PC-9 (cell line): Measurements from ENCODE around the gene ANKRD26. TPM values are rescaled to one million over a fixed set of nuclear protein-coding genes. Genes with fewer than 3 reads are reported as not detected.

ENCODE experiments used
- BruUV-seq: library from RNA; stranded (reverse); fragments of 400-500 nt; replicated peaks from 2 replicates; lab custom pipeline; 2021; lab: Mats Ljungman, UMichigan
- CTCF ChIA-PET: fragments of 300-600 bp; sonication (Branson Sonifier 250); formaldehyde crosslinking; loops from one replicate; lab custom pipeline; 2022; ENCODE audit warnings: antibody characterized with exemption; lab: Charles Lee
- POLR2A ChIA-PET: fragments of 300-600 bp; sonication (Branson Sonifier 250); formaldehyde crosslinking; loops from one replicate; lab custom pipeline; 2022; ENCODE audit warnings: antibody characterized with exemption; ENCODE audit not compliant: unreplicated experiment; lab: Charles Lee
- DNase-seq, 2 experiments: peaks; one replicate each; pipeline versions ENCODE4 v3.0.0 to v3.0.0-alpha.2; 2015 to 2022; ENCODE audit warnings: mixed read lengths in 1 of 2
- H2AFZ ChIP-seq: fragments of 200-600 bp; sonication (generic); 2 replicates; pipeline ENCODE4 v1.8.1; 2017; ENCODE audit warnings: antibody characterized with exemption
- H3F3A ChIP-seq: fragments of 200-600 bp; sonication (generic); 2 replicates; pipeline ENCODE4 v1.8.1; 2017; ENCODE audit warnings: antibody characterized with exemption, mild to moderate bottlenecking, low read depth; ENCODE audit not compliant: insufficient read depth
- H3K27ac ChIP-seq: fragments of 200-600 bp; sonication (generic); 2 replicates; pipeline ENCODE4 v1.6.1; 2016; ENCODE audit warnings: mixed run types
- H3K27me3 ChIP-seq: fragments of 200-600 bp; sonication (generic); 2 replicates; pipeline ENCODE4 v1.6.1; 2016; ENCODE audit warnings: low read depth, mixed run types; ENCODE audit not compliant: insufficient read depth
- H3K36me3 ChIP-seq: fragments of 200-600 bp; sonication (generic); 2 replicates; pipeline ENCODE4 v1.6.1; 2016; ENCODE audit warnings: low read depth, mixed run types
- H3K4me1 ChIP-seq: fragments of 200-600 bp; sonication (generic); replicated peaks from 2 replicates; pipeline ENCODE4 v1.6.1; 2016; ENCODE audit warnings: mixed run types; ENCODE audit not compliant: insufficient read depth
- H3K4me2 ChIP-seq: fragments of 200-600 bp; sonication (generic); 2 replicates; pipeline ENCODE4 v1.6.1; 2017; ENCODE audit warnings: mixed run types
- H3K4me3 ChIP-seq: fragments of 200-600 bp; sonication (generic); 2 replicates; pipeline ENCODE4 v1.6.1; 2016; ENCODE audit warnings: mixed run types
- H3K79me2 ChIP-seq: fragments of 200-600 bp; sonication (generic); 2 replicates; pipeline ENCODE4 v1.6.1; 2017; ENCODE audit warnings: low read depth, mixed run types
- H3K9me2 ChIP-seq: fragments of 200-600 bp; sonication (generic); 2 replicates; pipeline ENCODE4 v1.8.1; 2017; ENCODE audit warnings: mild to moderate bottlenecking; ENCODE audit not compliant: insufficient read depth
- H3K9me3 ChIP-seq: fragments of 200-600 bp; sonication (generic); 2 replicates; pipeline ENCODE4 v1.8.1; 2016; ENCODE audit warnings: low read depth; ENCODE audit not compliant: insufficient read depth
- H4K20me1 ChIP-seq: fragments of 200-600 bp; sonication (generic); 2 replicates; pipeline ENCODE4 v1.8.1; 2017; ENCODE audit not compliant: insufficient read depth
- EZH2 ChIP-seq: fragments of 200-600 bp; sonication (generic); IDR thresholded peaks from 2 replicates; pipeline ENCODE4 v1.8.0; 2017; ENCODE audit warnings: antibody characterized with exemption, low read depth
- intact Hi-C: fragments of 100-400 bp; cut with micrococcal nuclease; formaldehyde crosslinking; loops from one replicate; pipeline ENCODE4 v1.10.0; 2022; ENCODE audit not compliant: unreplicated experiment
- total RNA-seq: library from RNA; stranded (reverse); gene quantifications from 2 replicates; pipeline ENCODE4 v1.2.3, GENCODE V29; 2021
- TF ChIP-seq, protein P1 (sequence below): fragments of 200-600 bp; sonication (generic); conservative IDR thresholded peaks from 2 replicates; pipeline ENCODE4 v1.6.1; 2017; ENCODE audit warnings: mixed run types, antibody characterized with exemption, mild to moderate bottlenecking, moderate library complexity

The ANKRD26 gene
- total RNA-seq, 1 experiment from 2014 or later, result 12.9 TPM

DNA sequence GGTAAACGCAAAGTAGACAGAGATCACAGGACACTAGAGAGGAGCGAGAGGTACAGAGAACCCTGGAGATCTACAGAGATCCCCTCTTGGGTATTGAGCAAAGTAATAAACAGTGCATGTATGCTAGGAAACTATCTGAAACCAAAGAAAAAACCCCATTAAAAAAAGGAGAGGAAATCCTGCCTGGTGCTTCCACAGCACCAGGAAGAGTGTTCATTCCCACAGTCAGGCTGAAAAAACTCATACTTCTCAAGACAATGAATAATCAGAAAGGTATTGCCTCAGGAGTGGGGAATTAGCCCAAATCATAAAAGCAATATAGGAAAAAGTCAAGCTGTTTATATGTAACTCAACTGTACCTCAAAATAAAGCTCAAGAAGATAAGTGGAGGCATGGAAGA is 59.1 kb downstream of the ANKRD26 start:
- no peaks in the 10 kb centered on the region for H4K20me1 ChIP-seq
- H3K27ac ChIP-seq, result no peak overlapping the region
- TF ChIP-seq EZH2, result no peak
- TF ChIP-seq, protein P1, sequence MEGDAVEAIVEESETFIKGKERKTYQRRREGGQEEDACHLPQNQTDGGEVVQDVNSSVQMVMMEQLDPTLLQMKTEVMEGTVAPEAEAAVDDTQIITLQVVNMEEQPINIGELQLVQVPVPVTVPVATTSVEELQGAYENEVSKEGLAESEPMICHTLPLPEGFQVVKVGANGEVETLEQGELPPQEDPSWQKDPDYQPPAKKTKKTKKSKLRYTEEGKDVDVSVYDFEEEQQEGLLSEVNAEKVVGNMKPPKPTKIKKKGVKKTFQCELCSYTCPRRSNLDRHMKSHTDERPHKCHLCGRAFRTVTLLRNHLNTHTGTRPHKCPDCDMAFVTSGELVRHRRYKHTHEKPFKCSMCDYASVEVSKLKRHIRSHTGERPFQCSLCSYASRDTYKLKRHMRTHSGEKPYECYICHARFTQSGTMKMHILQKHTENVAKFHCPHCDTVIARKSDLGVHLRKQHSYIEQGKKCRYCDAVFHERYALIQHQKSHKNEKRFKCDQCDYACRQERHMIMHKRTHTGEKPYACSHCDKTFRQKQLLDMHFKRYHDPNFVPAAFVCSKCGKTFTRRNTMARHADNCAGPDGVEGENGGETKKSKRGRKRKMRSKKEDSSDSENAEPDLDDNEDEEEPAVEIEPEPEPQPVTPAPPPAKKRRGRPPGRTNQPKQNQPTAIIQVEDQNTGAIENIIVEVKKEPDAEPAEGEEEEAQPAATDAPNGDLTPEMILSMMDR, result no peak
- no peaks in the 10 kb centered on the region for H3K9me2 ChIP-seq
- H3K9me3 ChIP-seq, result no peaks in the 10 kb centered on the region
- ChIA-PET POLR2A (no interaction called here), CTCF (no interaction called here)
- no peaks in the 10 kb centered on the region for H3K27me3 ChIP-seq
- no peak overlapping the region for H3K4me2 ChIP-seq
- intact Hi-C loops, result no loop called here
- H3F3A ChIP-seq, result no peaks in the 10 kb centered on the region
- BruUV-seq, result no TSS peak
- DNase-seq, result no peak
- H3K36me3 ChIP-seq, result no peaks in the 10 kb centered on the region
- H2AFZ ChIP-seq, result no peak overlapping the region
- no peaks in the 10 kb centered on the region for H3K79me2 ChIP-seq
- H3K4me3 ChIP-seq, result no peak overlapping the region
- H3K4me1 ChIP-seq, result no peaks in the 10 kb centered on the region

DNA sequence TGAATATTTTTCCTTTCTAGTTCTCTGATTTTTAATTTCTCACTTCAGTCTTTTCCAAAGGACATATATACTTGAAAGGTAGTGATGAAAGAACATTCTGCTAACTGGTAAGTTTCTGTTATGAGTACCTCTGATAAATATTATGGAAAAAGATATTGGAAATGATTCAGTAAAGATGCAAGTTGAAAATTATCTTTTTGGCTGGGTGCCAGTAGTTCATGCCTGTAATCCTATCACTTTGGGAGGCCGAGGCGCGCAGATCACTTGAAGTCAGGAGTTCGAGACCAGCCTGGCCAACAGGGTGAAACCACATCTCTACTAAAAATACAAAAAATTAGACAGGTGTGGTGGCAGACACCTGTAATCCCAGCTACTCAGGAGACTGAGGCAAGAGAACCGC is 62.1 kb downstream of the ANKRD26 start:
- no peak overlapping the region for H3K27ac ChIP-seq
- H3K36me3 ChIP-seq, result no peaks in the 10 kb centered on the region
- no peaks in the 10 kb centered on the region for H3K9me2 ChIP-seq
- no peaks in the 10 kb centered on the region for H3F3A ChIP-seq
- intact Hi-C loops, result no loop called here
- ChIA-PET POLR2A (no interaction called here), CTCF (no interaction called here)
- no peak overlapping the region for H3K4me3 ChIP-seq
- no peaks in the 10 kb centered on the region for H3K4me1 ChIP-seq
- no peak overlapping the region for H2AFZ ChIP-seq
- no peaks in the 10 kb centered on the region for H3K9me3 ChIP-seq
- no TSS peak for BruUV-seq
- H3K4me2 ChIP-seq, result no peak overlapping the region
- H3K79me2 ChIP-seq, result no peaks in the 10 kb centered on the region
- H4K20me1 ChIP-seq, result no peaks in the 10 kb centered on the region
- H3K27me3 ChIP-seq, result no peaks in the 10 kb centered on the region
- DNase-seq, result no peak
- no peak for TF ChIP-seq EZH2
- TF ChIP-seq, protein P1, result no peak

DNA sequence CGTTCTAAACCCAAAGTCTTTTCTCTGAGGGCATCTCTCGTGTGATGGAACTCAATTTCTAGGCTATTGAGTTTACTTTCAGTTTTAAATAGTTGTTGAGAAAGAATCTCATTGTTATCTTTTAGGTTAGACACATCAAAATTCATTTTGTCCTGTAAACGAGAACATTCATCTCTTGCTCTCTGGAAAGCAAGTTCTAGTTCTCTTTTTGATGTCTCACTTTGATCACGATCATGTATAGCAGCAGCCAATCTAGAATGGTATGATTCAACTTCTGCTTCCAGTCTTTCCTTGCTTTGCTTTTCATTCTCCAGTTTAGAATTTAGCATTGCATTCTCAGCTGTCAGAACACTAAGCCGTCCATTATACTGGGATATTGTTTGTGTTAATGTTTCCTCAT is 65.1 kb downstream of the ANKRD26 start:
- TF ChIP-seq, protein P1, result no peak
- TF ChIP-seq EZH2, result no peak
- H3K36me3 ChIP-seq, result no peaks in the 10 kb centered on the region
- no peaks in the 10 kb centered on the region for H3K27me3 ChIP-seq
- no peaks in the 10 kb centered on the region for H3K9me2 ChIP-seq
- H3K4me3 ChIP-seq, result no peak overlapping the region
- H2AFZ ChIP-seq, result no peak overlapping the region
- no peaks in the 10 kb centered on the region for H4K20me1 ChIP-seq
- H3K27ac ChIP-seq, result no peak overlapping the region
- no peak overlapping the region for H3K4me2 ChIP-seq
- BruUV-seq, result no TSS peak
- no peak for DNase-seq
- H3K4me1 ChIP-seq, result no peaks in the 10 kb centered on the region
- no peaks in the 10 kb centered on the region for H3K79me2 ChIP-seq
- ChIA-PET POLR2A (no interaction called here), CTCF (no interaction called here)
- intact Hi-C loops, result no loop called here
- H3K9me3 ChIP-seq, result no peaks in the 10 kb centered on the region
- no peaks in the 10 kb centered on the region for H3F3A ChIP-seq
